KBM-7 (cell line): ENCODE data around the gene CCDC9B.

Experiments
- DNase-seq: peaks from one replicate; pipeline ENCODE4 v3.0.0-alpha.2; 2015
- in situ Hi-C: fragments of 300-500 bp; cut with MboI; formaldehyde crosslinking; loops from 2 replicates; pipeline ENCODE4 v1.14.3; 2020; ENCODE audit warnings: low sequenced_read_pairs, low pct_unique_long_range_greater_than_20kb, mixed read lengths

The CCDC9B gene

DNA sequence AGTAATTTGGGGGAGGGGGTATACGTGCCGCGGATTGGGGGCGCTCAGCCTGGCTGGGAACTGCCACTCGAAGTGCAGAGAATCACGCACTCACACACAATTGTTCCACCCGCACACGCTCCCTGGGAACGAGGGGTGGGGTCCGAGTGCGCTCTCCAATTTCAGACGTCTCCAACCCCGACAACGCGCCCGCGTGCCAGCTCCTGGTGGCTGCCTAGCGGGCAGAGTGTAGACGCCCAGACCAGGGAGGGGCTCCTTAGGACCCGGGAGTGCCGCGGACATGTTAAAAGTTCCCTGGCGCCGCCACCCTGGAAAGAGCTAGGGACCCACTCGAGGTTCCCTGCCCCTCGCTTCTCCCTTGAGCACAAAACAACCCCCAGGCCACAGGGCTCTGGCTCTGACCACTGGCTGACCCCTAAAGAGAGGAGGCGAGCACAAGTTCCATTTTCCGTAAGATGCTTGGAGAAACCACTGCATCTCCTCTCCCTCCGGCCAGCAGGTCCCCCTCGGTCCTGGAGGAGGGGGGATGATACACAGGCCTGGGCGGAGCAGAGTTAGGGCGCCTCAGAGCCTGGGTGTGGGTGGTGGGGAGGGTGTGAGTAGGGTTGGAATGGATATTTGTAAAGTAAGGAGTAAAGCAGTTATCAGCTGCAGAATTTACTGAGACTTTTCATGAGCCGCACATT lies 57.0 kb downstream of the CCDC9B start:
- in situ Hi-C loops: no loop called here
- no peak for DNase-seq

DNA sequence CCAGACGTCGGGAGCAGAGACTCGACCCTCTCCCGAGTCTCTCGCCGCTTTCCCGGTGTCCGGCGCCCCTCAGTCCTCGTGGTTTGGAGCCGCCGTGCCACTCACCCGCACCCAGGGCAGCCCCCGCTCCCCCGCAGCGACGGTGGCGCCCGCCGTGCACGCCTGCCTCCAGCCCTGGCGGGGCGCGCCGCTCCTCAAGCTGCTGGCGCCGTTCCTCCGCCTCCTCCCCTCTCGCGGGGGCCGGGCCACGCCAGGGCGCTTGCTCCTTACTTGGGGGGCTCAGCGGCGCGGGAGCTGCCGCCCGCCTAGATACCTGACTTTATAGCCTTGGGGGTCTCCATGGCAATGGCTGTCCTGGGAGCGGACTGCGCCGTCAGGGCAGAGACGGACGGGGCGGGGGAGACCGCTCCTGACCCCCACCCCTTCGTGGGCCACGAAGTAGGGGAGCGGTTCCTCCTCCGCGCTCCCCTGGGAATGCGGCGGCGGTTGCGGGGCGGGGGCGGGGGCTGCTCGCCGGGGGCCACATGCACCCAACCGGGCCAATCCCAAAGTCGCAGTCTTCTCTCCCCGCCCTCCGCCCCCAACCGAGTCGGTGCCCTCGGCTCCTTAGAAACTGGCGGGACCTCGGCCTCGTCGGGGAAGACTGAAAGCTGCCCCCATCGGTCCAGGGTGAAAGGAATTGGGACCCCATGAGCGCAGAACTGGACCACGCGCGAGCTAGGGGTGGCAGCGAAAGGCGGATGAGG lies 57.7 kb downstream of the CCDC9B start, which contains the start of gene ANKRD63:
TSS of gene ANKRD63 (minus strand) at position 196 of the 746 bp plus-strand sequence. CDS start 478 bp downstream, outside the sequence.
- in situ Hi-C loops: no loop called here
- DNase-seq: no peak

DNA sequence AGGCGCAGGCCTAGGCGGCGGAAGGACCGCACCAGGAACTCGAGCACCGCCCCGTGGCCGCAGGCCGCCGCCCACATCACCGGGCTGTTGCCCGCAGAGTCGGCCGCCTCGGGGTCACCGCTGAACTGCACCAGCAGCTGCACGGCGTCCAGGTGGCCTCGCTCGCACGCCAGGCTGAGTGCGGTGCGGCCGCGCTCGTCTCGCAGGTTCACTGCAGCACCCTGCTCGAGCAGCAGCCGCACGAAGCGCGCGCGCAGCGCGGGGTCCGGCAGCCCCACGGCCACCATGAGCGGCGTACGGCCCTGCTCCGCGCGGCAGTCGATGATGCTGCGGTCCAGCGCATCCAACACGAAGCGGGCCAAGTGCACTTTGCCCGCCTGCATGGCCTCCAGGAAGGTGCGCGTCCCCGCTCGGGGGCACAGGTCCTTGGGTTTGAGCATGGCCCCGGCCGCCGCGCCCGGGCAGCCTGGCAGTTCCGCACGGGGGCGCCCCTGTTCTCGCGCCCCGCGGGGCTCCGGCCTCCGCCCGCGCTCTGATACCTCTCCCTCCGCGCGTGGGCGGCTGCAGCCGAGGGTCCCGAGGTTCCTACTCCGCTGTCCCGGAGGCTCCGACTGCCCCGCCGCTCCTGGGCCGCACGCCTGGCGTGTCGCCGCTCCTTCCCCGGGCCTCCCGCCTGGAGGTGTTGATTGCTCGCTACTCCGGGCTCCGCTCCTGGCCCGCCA lies 58.4 kb downstream of the CCDC9B start:
- DNase-seq: peak; percentile 77
- in situ Hi-C loops: no loop called here

DNA sequence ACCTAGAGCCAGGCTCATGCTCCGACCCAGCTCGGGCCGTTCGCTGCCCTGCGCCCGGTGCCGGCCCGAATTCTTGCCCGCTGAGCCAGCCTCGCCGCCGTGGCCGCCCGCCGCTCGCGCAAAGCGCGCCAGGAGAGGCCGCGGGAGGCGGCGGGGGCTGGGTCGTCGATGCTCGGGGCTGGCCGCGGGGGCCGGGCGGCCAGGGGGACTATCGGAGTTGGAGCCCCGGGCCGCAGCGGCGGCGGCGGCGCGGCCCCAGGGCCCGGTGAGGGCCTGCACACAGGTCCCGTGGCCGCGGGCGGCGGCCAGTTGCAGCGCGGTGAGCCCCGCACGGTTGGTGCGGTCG lies 59.0 kb downstream of the CCDC9B start:
- in situ Hi-C loops: no loop called here
- no peak for DNase-seq
